Erythroblast (primary cell): Measurements from ENCODE around the gene SLC5A2.

ENCODE experiments used
- GATA1 ChIP-seq: IDR thresholded peaks from 2 replicates; pipeline ENCODE4 v1.6.1; 2011; ENCODE audit warnings: low read depth, mild to moderate bottlenecking, control low read depth, low read length, moderate library complexity
- POLR2A ChIP-seq: IDR thresholded peaks from 2 replicates; pipeline ENCODE4 v1.6.1; 2011; ENCODE audit warnings: mild to moderate bottlenecking, low read length

DNA sequence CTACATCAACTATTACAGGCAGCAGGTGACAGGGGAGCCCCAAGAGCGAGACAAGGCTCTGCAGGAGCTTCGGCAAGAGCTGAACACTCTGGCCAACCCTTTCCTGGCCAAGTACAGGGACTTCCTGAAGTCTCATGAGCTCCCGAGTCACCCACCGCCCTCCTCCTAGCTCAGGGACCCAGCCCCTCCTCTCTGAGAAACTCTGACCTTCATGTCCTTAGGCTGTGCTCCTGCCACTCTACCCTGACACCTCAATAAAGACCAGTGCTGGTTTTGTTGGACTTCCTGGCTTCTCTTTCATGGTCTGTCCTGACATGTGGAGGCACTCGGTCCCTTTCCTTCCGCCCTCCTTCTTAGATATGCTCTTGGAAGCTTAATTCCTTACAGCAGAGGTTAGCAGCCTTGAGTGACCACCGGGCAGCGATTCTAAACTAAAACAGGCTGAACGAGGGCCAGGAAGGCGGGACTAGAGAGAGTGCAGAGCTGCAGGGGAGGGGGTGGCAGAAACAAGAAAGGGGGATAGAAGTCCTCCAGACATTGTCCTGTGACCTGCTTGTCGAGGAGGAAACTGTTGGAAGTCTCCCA is 45.7 kb downstream of the SLC5A2 start:
- TF ChIP-seq POLR2A = no peak
- no peak for TF ChIP-seq GATA1
